Measurements from ENCODE around the gene MNDA. TPM values are rescaled to one million over a fixed set of nuclear protein-coding genes. Genes with fewer than 3 reads are reported as not detected.

MNDA gene
- polyA plus RNA-seq, 1 experiment, result not detected

GRCh38 chr1:158818560-158818959, 12.6 kb upstream of the MNDA start:
- no peaks in the 10 kb centered on the region for H3K36me3 ChIP-seq (ENCODE audit: control insufficient read depth, insufficient read depth, low read length)
- ChIA-PET POLR2A (no interaction called here), CTCF (no interaction called here)
- no peaks in the 10 kb centered on the region for H3K27me3 ChIP-seq (ENCODE audit: control insufficient read depth, insufficient read depth, low read length)
- TF ChIP-seq CTCF (IDR thresholded peaks at IDR 0.05; ENCODE audit: insufficient read depth, low read depth, low read length), result no peak
- DNase-seq (ENCODE audit: low read depth), result no peak
- no peak overlapping the region for H3K4me3 ChIP-seq (ENCODE audit: low read depth, low read length)

- no peak for DNase-seq (ENCODE audit: low read depth)
- Histone ChIP-seq H3K36me3 (ENCODE audit: control insufficient read depth, insufficient read depth, low read length) (no peaks in the 10 kb centered on the region), H3K27me3 (ENCODE audit: control insufficient read depth, insufficient read depth, low read length) (no peaks in the 10 kb centered on the region), H3K4me3 (ENCODE audit: low read depth, low read length) (no peak overlapping the region)
- ChIA-PET CTCF (interaction anchor here (0.6 kb wide), 1 partner anchor 15 kb away, joined by 3 read pairs; no protein-coding TSS in a partner anchor), POLR2A (no interaction called here)
- TF ChIP-seq CTCF (IDR thresholded peaks at IDR 0.05; ENCODE audit: insufficient read depth, low read depth, low read length), result no peak
Observed at GRCh38 chr1:158818975-158819431, 12.1 kb upstream of the MNDA start.

- no peak for DNase-seq (ENCODE audit: low read depth)
- ChIA-PET CTCF (interaction anchor here (0.6 kb wide), 1 partner anchor 16 kb away, joined by 3 read pairs; no protein-coding TSS in a partner anchor), POLR2A (no interaction called here)
- H3K4me3 ChIP-seq (ENCODE audit: low read depth, low read length), result no peak overlapping the region
- no peaks in the 10 kb centered on the region for H3K36me3 ChIP-seq (ENCODE audit: control insufficient read depth, insufficient read depth, low read length)
- H3K27me3 ChIP-seq (ENCODE audit: control insufficient read depth, insufficient read depth, low read length), result no peaks in the 10 kb centered on the region
- no peak for TF ChIP-seq CTCF (IDR thresholded peaks at IDR 0.05; ENCODE audit: insufficient read depth, low read depth, low read length)
Observed at GRCh38 chr1:158819461-158820443, 11.4 kb upstream of the MNDA start.

GRCh38 chr1:158821723-158822122, 9.4 kb upstream of the MNDA start:
- Histone ChIP-seq H3K27me3 (ENCODE audit: control insufficient read depth, insufficient read depth, low read length) (no peaks in the 10 kb centered on the region), H3K4me3 (ENCODE audit: low read depth, low read length) (no peak overlapping the region), H3K36me3 (ENCODE audit: control insufficient read depth, insufficient read depth, low read length) (no peaks in the 10 kb centered on the region)
- ChIA-PET CTCF (no interaction called here), POLR2A (no interaction called here)
- TF ChIP-seq CTCF (IDR thresholded peaks at IDR 0.05; ENCODE audit: insufficient read depth, low read depth, low read length), result no peak
- DNase-seq (ENCODE audit: low read depth), result no peak

- DNase-seq (ENCODE audit: low read depth), result no peak
- no peaks in the 10 kb centered on the region for H3K36me3 ChIP-seq (ENCODE audit: control insufficient read depth, insufficient read depth, low read length)
- ChIA-PET POLR2A (no interaction called here), CTCF (no interaction called here)
- TF ChIP-seq CTCF (IDR thresholded peaks at IDR 0.05; ENCODE audit: insufficient read depth, low read depth, low read length), result no peak
- H3K27me3 ChIP-seq (ENCODE audit: control insufficient read depth, insufficient read depth, low read length), result no peaks in the 10 kb centered on the region
- no peak overlapping the region for H3K4me3 ChIP-seq (ENCODE audit: low read depth, low read length)
Observed at GRCh38 chr1:158830074-158830677, 975 bp upstream of the MNDA start.

All from BJ (cell line).